ENCODE measurements around the gene GRM5.

Gene GRM5

GRCh38 chr11:88704485-88704884 is 361.3 kb downstream of the GRM5 start:
- DNase-seq (ENCODE audit: low read depth in 2 of 2), result no peak

- no peak for DNase-seq (ENCODE audit: low read depth in 2 of 2)
Measured at GRCh38 chr11:88701816-88702215, 364.0 kb downstream of the GRM5 start.

GRCh38 chr11:88697139-88697538 is 368.6 kb downstream of the GRM5 start:
- no peak for DNase-seq (ENCODE audit: low read depth in 2 of 2)

GRCh38 chr11:88695689-88696414 is 369.9 kb downstream of the GRM5 start:
- no peak for DNase-seq (ENCODE audit: low read depth in 2 of 2)

DNA sequence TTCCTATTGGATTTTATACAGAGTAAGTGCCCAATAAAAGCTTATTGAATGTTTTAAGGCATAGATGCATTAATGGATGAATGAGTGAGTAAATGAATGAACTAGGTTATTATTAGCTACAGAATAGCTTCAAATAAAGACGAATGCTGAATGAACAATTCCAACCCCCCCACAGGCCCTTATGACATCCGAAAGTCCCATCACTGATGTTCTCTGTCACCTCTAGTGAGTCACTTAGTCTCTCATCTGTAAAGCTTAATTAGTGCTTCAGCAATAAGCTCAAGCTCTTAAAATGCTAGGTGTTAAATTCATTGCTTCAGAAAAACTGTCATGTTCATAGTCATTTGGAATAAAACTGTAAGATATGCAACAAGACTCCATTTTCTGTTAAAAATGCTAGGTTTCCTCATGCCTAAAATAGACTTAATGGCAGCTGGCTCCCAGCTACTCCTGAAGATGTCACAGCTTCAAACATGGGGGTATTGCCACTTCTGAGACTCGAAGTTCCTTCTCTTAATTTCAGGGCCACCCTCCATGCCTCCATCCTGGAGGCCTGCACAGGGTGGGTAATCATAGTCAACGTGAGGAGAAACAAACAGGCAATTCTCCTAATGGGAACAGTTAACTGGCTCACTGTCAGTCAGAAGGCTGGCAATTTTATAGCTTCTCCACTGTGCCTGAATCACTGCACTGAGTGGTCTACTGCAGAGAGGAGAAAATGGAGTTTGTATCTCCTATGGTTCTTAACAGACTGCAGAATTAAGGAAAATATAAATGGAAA is 373.3 kb downstream of the GRM5 start:
- DNase-seq (ENCODE audit: low read depth in 2 of 2), result no peak

- DNase-seq (ENCODE audit: low read depth in 2 of 2), result no peak
Measured at GRCh38 chr11:88689548-88690240, 376.1 kb downstream of the GRM5 start.

DNA sequence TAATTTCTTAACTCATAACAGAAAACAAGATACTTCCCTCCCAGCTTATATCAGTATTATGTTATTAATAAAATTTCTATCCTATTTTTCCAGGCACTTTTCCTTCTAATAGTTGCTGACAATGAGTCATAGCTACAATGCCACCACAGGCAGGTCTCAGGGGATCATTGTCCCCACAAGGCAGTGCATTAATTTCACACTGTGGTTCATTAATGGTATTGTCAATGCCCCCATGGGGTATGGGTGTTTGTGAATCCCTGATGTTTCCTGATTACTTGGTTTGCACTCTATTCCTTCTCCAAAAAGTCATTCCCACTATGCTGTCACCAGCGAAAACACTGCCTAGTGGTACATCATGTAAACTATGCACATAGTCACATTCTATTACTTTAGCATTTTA is 382.8 kb downstream of the GRM5 start:
- DNase-seq (ENCODE audit: low read depth in 2 of 2), result no peak

GRCh38 chr11:88680806-88681205 is 385.0 kb downstream of the GRM5 start:
- no peak for DNase-seq (ENCODE audit: low read depth in 2 of 2)

DNA sequence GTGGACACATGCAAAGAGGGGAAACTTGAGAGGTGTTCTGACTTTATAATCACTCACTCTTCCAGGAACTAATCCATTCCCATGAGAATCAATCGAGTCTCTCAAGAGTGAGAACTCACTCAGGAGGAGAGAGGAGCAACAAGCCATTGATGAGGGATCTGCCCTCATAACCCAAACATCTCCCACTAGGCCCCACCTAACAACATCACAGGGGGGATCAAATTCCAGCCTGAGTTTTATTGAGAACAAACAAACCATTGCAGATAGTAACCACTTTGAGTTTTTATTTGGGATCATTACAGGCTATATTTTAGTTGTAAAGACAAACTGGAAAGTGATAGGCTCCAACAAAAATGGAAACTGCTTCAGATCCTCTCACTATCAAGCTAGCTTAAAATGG is 399.4 kb downstream of the GRM5 start:
- DNase-seq (ENCODE audit: low read depth in 2 of 2), result no peak

DNA sequence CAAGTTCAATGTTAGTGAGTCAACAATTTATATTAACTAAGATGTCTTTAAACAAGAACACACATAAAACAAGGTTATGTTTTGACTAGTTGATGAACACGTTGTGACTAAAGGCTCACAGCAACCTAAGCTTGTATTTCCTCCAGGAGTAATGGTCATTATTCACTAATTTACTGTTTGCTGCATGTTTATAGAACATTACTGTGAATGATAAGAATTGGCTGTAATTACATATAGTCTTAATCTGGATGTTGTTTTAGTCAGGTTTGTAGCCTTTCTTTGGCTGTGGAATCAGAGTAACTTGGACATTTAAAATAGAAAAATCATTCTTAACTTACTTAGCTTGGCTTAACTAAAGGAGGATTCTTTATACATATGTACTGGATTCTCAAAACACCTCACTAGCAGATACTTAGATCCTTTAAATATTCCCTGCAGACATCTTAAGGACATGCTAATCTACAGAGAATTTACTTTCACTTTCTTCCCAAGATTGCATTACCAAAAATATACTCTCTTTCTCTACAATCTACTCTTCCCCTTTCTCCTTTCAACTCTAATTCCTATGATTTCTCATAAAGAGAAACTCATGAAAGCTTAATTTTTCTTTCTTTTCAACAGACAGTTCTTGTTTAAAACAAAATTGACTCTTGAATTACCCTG is 408.6 kb downstream of the GRM5 start:
- DNase-seq (ENCODE audit: low read depth in 2 of 2), result no peak

GRCh38 chr11:88656283-88656682 is 409.5 kb downstream of the GRM5 start:
- DNase-seq (ENCODE audit: low read depth in 2 of 2), result no peak

DNA sequence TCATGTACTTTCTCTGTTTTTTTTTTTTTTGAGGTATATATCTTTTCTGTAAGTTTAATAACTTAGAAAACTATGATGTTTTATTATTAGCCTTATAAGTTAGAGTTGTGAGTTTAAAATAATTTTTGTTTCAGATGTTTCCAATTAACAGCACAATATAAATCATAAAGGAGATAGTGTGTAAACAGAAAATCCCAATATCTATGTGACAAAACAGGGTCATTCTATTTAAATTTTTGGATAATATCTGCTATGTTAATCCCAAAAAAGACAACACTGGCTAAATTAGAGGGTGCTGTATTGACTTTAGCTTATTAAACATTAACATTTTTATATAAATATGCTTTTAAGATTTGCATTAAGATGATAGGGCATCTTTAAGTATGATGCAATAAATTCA is 410.1 kb downstream of the GRM5 start:
- no peak for DNase-seq (ENCODE audit: low read depth in 2 of 2)

DNA sequence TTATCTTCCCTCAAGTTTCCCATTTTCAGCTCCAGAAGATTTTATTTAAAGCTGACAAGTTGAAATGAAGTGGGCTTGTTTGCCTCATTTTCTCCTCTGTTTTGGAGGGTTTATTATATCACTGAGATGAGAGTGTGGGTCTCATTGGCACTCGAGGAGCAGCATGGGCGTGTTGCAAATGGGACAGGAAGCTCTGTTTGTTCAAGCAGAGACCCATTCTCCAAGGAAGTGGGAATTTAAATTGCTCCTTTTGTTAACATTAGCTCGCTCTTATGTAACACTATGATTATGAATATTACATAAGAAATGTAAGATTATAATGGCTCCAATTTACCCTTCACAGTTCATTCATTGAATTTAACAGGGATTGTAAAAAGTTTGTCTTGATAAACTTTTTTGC is 410.6 kb downstream of the GRM5 start:
- no peak for DNase-seq (ENCODE audit: low read depth in 2 of 2)

DNA sequence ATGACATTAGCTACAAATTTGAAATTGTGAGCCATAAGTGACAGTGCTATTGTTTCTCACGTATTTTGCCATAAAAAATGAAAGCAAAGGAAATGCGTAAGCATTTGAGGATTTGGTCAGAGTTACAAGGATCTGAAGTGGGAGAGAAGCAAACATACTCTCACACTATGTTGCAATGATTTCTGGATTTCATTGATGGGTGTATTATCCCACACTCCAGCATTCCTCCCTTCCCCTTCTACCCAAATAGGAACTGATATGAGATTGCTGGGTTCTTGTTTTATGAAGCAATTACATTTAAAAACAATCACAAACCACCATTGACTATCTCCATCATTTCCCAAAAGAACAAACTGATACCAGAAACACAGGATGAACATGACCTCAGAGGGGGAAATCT is 414.2 kb downstream of the GRM5 start:
- no peak for DNase-seq (ENCODE audit: low read depth in 2 of 2)

- no peak for DNase-seq (ENCODE audit: low read depth in 2 of 2)
Measured at GRCh38 chr11:88644724-88645123, 421.1 kb downstream of the GRM5 start.

DNA sequence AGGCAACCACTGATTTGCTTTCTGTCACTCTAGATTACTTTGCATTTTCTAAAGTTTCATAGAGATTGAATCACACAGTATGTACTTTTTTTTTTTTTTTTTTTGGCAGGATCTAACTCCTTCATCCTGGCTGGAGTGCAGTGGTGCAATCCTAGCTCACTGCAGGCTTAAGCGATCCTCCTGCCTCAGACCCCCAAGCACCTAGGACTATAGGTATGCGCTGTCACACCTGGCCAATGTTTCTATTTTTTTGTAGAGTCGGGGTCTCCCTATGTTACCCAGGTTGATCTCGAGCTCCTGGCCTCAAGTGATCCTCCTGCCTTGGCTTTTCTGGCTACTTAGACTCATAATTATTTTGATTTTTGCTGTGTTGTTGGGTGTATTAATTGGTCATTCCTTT is 433.6 kb downstream of the GRM5 start:
- DNase-seq (ENCODE audit: low read depth in 2 of 2), result no peak

GRCh38 chr11:88631497-88631896 is 434.3 kb downstream of the GRM5 start:
- no peak for DNase-seq (ENCODE audit: low read depth in 2 of 2)

DNA sequence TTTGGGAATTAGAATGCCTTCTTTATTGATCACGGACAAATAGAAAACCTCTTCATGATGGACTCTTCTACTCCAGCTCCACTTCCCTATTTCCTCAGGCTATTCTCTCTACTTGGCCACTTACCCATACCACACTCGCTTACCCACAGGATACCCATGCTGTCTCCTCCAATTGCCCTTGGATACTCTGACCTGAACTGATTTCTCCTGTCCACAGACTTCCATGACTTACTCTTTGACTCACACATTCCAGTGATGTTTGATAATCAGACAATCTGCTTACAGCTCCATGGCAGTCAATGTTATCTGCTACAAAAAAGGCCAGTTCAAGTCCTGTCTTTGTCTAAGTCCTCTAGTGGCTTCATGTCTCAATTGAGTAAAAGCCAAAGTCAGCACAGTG is 436.3 kb downstream of the GRM5 start:
- DNase-seq (ENCODE audit: low read depth in 2 of 2), result no peak

GRCh38 chr11:88626216-88626615 is 439.6 kb downstream of the GRM5 start:
- DNase-seq (ENCODE audit: low read depth in 2 of 2), result no peak

- no peak for DNase-seq (ENCODE audit: low read depth in 2 of 2)
Measured at GRCh38 chr11:88623531-88623930, 442.3 kb downstream of the GRM5 start.

DNA sequence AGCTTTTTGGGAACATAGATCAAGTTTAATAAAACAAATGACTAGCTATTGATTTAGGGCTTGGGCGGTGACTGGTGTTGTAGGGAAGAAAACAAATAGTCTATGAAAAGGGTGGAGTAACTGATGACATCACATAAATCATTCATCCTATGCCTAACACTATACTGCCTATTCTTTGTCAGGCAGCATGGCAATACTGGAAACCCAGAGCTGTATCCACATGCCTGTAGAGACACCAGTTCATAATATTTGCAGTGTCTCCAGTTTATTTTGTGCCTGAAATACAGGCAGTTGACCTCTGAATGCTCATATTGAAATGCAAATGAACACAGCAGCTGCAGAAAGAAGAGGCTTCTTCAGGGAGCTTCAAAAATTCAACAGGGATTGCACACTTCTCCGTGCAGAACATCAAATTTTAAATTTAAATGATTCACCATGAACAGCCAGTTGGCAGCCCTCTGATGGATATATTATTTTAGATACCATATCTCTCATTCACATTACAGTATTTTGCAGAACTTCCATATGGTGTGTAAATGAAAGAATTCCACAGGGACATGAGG is 445.1 kb downstream of the GRM5 start:
- no peak for DNase-seq (ENCODE audit: low read depth in 2 of 2)

All from stimulated activated CD8-positive, alpha-beta memory T cell treated with anti-CD3 and anti-CD28 coated beads, Interleukin-15, amount 100 ng/mL, for 4 hours (primary cell).